ENCODE data around the gene IQGAP3.
"Not testable (repeated sequence)": the region's sequence is repeated elsewhere in the genome, so short reads cannot be mapped to it uniquely, and the experiment has no call there.

Gene IQGAP3, protein sequence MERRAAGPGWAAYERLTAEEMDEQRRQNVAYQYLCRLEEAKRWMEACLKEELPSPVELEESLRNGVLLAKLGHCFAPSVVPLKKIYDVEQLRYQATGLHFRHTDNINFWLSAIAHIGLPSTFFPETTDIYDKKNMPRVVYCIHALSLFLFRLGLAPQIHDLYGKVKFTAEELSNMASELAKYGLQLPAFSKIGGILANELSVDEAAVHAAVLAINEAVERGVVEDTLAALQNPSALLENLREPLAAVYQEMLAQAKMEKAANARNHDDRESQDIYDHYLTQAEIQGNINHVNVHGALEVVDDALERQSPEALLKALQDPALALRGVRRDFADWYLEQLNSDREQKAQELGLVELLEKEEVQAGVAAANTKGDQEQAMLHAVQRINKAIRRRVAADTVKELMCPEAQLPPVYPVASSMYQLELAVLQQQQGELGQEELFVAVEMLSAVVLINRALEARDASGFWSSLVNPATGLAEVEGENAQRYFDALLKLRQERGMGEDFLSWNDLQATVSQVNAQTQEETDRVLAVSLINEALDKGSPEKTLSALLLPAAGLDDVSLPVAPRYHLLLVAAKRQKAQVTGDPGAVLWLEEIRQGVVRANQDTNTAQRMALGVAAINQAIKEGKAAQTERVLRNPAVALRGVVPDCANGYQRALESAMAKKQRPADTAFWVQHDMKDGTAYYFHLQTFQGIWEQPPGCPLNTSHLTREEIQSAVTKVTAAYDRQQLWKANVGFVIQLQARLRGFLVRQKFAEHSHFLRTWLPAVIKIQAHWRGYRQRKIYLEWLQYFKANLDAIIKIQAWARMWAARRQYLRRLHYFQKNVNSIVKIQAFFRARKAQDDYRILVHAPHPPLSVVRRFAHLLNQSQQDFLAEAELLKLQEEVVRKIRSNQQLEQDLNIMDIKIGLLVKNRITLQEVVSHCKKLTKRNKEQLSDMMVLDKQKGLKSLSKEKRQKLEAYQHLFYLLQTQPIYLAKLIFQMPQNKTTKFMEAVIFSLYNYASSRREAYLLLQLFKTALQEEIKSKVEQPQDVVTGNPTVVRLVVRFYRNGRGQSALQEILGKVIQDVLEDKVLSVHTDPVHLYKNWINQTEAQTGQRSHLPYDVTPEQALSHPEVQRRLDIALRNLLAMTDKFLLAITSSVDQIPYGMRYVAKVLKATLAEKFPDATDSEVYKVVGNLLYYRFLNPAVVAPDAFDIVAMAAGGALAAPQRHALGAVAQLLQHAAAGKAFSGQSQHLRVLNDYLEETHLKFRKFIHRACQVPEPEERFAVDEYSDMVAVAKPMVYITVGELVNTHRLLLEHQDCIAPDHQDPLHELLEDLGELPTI (N-terminal part only)

DNA sequence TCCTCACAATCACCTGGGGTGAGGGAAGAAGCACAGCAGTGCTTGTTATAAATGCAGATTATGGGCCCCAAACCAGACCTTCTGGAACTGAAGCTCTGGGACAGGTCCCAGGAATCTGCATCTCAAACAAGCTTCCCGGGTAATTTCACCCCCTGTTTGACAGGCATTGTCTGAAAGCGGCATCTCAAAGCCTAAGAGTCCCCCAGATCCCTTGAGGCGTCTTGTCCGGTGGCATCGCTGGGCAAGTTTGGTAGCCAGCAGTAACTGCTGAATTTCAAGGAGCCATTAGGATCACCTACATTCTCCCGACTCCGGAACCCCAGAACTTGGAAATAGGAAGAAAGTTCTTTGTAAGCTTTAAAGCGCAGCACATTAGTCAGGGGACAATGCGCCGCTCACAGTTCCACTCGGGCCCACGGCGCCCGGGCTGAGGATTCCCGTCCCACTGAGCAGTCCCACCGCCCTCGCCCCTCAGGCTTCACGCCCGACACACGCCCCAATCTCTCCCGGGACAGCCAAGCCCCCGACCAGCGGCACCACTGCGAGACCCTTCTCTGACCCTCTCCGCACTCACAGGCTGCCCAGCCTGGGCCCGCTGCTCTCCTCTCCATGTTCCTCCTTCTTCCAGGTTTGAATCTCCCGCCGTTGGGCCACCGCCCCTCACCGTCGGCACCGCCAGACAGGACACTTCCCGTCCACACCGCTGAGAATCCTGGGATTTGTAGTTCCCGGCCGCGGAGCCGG lies at the start of gene IQGAP3:
IQGAP3 (minus strand) TSS at position 647 of the 744 bp plus-strand sequence; CDS start at position 611, 36 bp downstream.
- in situ Hi-C loops (cut with MboI; ENCODE audit: low sequenced_read_pairs): no loop called here

DNA sequence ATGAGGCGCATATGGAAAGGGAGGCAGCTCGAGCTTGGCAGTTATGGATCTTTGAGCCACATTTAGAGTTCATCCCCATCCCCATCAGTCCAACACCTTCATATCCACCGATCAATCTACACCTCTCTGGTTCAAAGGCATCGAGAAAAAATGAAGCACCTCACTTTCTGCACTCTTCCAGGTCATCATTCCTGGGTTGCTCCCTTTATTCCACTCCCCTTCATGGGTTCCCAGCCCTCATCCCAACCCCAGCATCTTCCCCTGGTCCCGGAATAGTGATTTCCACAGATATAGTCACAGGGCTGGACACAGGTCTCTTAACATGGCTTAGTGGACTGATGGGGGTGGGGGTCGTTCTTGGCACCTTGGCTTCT lies 47.2 kb upstream of the IQGAP3 start:
- in situ Hi-C loops (cut with MboI; ENCODE audit: low sequenced_read_pairs): no loop called here

DNA sequence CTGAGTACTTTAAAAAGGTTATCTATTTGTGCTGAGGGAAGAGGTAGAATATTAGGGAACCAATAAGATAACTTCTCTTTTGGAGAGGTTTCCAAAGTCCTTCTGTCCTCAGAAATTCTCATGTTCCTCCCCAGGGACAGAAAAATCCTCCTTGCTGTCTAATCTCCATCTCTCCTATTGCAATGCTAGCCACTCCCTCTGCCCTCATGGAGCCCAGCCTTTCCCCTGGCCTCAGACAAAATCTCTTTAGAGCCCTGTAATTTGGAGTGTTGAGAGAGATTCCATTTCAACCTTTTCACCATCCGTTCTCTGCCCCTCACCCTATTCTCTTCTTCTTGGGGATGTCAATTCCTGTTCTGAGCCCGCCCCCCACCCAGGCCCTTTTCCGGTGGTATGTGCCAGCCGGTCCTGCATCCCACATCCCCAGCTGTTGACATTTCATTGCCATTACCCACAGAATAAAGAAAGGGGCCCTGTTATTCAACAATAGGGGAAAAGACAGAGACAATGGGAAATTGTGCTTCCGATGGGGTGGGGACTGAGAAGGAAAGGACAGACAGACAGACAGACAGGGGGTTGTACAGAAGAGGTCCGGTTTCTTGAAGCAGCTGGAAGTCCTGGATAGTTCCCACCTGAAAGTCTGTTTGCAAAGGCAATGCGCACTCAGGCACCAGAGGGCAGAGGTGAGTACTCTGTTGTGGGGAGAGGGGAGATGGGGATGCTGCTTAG lies 46.7 kb upstream of the IQGAP3 start, which contains the start of gene HAPLN2:
HAPLN2 (plus strand) TSS at position 563 of the 729 bp plus-strand sequence. CDS start 4,076 bp downstream, outside the sequence.
- in situ Hi-C loops (cut with MboI; ENCODE audit: low sequenced_read_pairs): no loop called here

DNA sequence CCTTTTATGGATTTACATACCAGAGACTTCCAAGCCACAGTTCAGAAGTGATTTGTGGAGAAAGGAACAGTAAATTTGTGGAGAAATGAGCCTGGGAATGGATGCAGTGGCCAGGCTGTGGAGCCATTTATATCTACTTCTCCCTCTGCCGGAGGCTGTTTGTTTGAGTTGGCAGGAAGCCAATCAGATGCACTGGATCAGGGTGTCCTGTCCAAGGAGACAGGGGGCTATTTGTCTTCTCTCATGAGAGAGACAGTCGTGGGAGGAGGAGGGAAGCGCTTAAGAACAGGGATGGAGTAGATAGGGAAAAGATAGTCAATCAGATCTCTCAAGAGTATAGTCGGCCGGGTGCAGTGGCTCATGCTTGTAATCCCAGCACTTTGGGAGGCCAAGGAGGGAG lies 44.1 kb upstream of the IQGAP3 start:
- in situ Hi-C loops (cut with MboI; ENCODE audit: low sequenced_read_pairs): no loop called here

DNA sequence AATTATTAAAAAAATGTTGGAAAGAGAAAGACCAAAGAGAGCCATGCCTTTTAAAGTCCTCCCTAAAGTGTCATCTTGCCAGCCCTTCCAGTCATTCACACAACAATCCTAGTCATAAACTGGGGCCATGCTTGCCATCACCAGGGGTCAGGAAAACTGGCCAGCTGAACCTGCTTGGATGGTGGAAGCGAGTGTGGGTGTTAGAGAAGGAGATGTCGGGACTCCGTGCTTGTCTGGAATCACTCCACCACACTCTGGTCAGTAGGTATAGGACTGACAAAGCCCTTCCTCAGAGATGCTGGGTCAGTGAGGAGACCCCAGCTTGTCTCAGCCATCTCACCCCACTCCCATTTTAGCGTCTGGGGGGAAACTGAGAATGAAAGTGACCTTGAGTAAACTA lies 43.6 kb upstream of the IQGAP3 start:
- in situ Hi-C loops (cut with MboI; ENCODE audit: low sequenced_read_pairs): no loop called here

DNA sequence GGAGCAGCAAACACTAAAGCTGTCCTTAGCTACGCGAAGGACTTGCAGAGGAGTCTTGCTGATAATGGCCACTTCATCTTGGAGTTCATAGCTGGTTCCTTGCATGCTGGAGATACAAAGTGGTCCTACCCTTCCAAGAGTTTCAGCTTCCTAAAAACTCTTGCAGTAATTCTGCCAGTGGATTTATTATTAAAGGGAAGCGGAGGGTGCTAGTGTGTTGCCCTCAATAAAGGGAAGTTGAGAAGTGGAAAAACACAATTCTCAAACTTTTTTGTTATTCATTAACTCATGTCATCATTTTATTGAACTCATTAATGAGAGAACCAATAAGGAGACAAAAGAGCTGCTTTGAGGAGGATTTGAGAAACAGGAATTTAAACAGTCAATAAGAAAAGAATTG lies 40.3 kb upstream of the IQGAP3 start:
- in situ Hi-C loops (cut with MboI; ENCODE audit: low sequenced_read_pairs): no loop called here

DNA sequence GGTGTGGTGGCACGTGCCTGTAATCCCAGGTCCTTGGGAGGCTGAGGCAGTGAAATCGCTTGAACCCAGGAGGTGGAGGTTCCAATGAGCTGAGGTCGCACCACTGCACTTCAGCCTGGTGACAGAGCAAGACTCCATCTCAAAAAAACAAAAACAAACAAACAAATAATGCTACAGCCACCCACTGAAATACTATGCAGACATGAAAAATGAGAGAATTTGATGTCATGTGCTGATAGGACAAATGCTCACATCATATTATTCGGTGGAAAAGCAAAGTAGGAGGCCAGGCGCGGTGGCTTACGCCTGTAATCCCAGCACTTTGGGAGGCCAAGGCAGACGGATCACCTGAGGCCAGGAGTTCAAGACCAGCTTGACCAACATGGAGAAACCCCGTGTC lies 37.7 kb upstream of the IQGAP3 start:
- in situ Hi-C loops (cut with MboI; ENCODE audit: low sequenced_read_pairs): not testable (repeated sequence)

DNA sequence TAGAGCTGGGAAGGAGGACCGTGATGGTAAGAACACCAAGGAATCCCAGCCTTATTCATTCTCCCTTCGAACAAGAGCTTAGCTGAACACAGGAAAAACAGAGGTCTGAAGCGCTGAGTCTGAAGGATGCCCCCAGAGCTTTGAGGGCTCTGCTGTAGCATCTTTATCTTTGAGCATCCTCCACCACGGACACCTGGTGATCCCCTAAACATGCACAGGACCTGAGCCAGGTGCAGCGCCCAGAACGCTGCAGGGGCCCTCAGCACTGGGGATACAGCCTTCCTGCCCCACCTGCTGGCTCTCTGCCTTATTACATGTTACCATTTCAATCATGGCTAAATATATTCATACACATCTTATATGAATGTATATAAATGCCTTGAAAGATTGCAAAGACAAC lies 36.6 kb upstream of the IQGAP3 start:
- in situ Hi-C loops (cut with MboI; ENCODE audit: low sequenced_read_pairs): loop anchor here (10.0 kb wide), 1 partner anchor 154 kb away; no protein-coding TSS in a partner anchor

DNA sequence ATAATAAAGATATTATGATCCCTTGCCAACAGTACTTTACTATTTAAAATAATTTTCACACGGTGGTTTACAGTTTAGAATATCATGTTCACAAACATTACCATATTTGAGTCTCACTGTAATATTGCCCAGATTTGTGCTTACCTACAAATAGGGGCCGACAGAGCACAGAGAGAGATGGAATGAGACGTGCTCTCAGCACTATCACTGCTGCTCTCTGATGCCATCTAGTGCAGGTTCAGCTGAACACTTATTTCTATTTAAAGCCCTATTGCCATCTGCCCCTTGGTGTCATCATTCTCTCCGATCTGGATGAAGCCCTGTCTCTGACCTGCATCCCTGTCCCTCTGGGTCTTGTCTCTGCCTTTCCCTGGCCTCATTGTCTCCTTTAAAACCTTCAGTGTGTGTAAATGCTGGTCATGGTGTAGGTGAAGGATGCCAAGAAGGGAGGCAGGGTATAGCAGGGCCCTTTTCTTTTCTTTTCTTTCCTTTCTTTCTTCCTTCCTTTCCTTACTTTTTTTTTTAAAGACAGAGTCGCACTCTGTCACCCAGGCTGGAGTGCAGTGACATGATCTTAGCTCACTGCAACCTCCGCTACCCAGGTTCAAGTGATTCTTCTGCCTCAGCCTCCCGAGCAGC lies 35.8 kb upstream of the IQGAP3 start:
- in situ Hi-C loops (cut with MboI; ENCODE audit: low sequenced_read_pairs): loop anchor here (10.0 kb wide), 1 partner anchor 153 kb away; no protein-coding TSS in a partner anchor

DNA sequence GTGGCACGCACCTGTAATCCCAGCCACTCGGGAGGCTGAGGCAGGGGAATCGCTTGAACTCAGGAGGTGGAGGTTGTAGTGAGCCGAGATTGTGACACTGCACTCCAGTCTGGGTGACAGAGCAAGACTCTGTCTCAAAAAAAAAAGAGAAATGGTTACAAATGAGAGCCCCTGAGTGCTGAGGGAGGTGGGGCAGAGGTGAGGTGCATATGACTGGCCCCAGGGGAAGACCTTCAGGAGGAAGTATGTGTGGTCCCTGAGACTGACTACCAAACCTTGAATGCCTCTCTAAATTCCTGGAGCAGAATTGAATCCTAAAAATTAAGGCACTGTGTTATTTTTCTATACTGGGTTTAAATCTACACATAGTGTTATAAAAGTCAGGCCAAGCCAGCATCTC lies 35.0 kb upstream of the IQGAP3 start:
- in situ Hi-C loops (cut with MboI; ENCODE audit: low sequenced_read_pairs): loop anchor here (10.0 kb wide), 1 partner anchor 153 kb away; no protein-coding TSS in a partner anchor

DNA sequence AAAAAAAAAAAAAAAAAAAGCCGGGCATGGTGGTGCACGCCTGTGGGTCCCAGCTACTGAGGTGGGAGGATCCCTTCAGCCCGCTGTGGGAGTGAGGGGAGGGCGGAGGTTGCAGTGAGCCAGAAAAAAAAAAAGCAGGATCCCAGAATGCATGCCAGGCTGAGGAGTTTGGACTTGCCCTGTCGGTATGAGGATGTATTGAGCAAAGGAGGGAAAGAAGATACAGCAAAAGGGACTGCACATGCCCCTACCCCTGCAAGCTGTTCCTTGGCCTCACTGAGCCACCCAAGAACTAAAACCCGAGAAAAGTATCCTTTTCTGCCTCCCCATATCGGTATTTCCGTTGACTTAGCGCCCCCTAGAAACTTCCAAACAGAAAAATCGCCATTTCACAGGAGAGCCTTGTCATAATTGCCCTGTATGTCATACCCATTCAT lies 30.2 kb upstream of the IQGAP3 start:
- in situ Hi-C loops (cut with MboI; ENCODE audit: low sequenced_read_pairs): loop anchor here (10.0 kb wide), 1 partner anchor 148 kb away; no protein-coding TSS in a partner anchor

DNA sequence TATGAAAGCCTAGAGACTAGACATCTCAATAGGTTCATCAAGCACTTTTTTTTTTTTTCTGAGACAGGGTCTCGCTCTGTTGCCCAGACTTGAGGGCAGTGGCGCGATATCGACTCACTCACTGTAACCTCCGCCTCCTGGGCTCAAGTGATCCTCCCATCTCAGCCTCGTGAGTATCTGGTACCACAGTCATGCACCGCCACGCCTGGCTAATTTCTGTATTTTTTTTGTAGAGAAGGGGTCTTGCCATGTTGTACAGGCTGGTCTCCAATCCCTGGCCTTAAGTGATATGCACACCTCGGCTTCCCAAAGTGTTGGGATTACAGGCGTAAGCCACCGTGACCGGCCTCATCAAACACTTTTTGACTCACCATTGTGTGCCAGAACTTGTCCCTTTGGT lies 29.5 kb upstream of the IQGAP3 start:
- in situ Hi-C loops (cut with MboI; ENCODE audit: low sequenced_read_pairs): loop anchor here (10.0 kb wide), 1 partner anchor 147 kb away; no protein-coding TSS in a partner anchor

DNA sequence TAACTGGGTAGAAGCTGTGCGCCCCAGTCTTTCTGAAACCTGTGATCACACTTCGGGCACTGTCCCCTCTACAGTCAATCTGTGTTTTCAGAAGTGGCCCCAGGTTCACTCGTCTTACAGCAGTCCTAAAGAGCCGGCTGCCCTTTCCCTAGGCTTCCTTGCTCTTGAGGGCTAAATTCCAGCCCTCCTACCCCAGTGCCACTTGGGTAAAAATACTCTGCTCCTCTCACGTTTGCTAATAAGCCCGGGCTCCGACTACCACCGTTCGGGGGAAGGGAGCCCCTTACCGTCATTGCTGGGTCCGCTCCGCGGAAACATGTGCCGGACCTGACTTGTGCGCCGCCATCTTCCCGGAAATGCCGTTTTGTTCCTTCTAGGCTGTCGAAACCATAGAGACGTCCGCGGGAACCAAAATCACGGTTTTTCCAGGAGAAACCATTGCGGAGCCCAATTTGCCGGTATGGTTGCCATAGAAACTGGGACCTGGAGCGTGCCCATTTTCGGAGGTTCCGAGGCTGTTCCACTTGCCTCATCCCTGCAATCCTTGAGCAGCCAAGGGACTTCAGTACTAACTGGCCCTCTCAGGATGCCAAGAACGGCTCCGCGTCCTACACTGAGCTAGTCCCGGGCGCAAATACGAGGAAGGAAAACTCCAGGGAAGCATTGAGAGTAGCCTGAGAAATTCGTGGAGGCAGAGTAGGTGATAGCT lies 28.9 kb upstream of the IQGAP3 start, which contains the start of gene GPATCH4:
GPATCH4 (minus strand) TSS at position 358 of the 709 bp plus-strand sequence.
- in situ Hi-C loops (cut with MboI; ENCODE audit: low sequenced_read_pairs): loop anchor here (10.0 kb wide), 1 partner anchor 146 kb away; no protein-coding TSS in a partner anchor

DNA sequence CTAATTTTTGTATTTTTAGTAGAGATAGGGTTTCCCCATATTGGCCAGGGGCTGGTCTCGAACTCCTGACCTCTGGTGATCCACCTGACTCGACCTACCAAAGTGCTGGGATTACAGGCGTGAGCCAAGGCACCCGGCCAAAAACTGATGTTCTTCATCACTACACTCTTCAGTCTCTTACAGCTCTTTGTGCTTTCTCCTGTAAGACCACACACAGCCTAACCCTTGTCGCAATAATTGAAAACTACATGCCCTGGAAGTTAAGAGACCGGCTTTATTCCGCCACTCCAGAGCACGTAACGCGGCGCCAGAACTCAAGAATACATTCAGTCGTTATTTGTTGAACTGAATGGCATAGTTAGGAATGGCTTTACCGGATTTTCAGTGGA lies 28.4 kb upstream of the IQGAP3 start:
- in situ Hi-C loops (cut with MboI; ENCODE audit: low sequenced_read_pairs): loop anchor here (10.0 kb wide), 1 partner anchor 146 kb away; no protein-coding TSS in a partner anchor

DNA sequence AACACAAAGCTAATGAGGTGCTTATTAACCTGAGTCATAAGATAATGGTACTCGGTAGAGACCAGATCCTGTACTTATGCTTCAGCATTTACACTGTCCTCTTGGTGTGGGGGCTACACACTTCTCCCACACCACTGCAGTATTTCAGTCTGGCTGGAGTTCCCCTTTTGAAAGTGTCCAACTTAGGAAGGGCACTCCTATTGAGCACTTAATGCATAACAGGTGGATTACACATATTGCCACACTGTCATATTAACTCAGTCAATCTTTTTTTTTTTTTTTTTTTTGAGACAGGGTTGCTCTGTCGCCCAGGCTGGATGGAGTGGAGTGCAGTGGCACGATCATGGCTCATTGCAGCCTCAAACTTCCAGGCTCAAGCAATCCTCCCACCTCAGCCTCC lies 27.4 kb upstream of the IQGAP3 start:
- in situ Hi-C loops (cut with MboI; ENCODE audit: low sequenced_read_pairs): loop anchor here (10.0 kb wide), 1 partner anchor 145 kb away; no protein-coding TSS in a partner anchor

DNA sequence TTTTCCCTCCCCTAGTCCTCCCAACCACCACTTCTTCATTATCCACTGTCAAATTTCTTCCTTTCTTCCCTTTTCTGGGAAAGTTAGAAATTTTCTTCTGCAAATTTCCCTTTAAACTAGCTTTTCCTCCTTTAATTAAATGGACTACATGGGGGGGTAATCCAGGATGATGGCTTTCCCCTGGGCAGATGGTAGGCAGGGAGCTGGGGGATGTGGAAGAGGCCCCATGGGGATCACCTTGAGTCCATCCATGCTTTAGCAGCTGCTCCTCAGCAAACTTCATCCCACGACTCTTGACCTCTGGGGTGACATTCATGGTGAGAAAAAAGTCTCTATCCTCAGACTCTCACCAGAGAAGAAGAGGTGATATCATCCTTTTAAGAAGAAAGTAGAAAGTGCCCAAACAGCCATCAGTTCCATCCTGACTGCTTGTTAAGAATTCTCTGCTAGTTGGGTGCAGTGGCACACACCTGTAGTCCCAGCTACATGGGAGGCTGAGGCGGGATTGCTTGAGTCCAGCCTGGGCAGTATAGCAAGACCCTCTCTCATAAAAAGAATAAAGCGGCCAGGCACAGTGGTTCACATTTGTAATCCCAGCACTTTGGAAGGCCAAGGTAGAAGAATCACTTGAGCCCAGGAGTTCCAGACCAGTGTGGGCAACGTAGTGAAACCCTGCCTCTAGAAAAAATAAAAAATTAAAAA lies 26.5 kb upstream of the IQGAP3 start:
- in situ Hi-C loops (cut with MboI; ENCODE audit: low sequenced_read_pairs): no loop called here

DNA sequence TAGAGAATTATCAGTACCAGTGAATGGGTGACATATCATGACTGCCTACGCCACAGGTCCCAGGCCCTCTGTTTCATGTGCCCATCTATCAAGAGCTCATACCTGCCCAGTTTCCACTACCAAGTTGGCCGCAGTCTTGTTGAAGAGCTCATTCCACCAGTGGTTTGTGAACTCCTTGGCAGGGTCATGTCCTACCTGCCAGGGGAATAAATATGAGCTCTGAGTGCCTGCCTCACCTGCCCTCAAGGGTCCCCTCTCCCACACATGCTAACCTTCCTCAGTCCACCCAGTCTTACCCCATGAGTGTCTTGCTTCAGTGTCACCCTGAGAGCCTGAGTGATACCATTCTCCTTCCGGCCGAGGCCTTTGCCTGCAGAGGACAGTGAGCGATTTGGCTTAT lies 25.8 kb upstream of the IQGAP3 start:
- in situ Hi-C loops (cut with MboI; ENCODE audit: low sequenced_read_pairs): no loop called here
